Right renal pelvis (tissue), 4 donors: ENCODE results near the gene TMPRSS15. TPM values are rescaled to one million over a fixed set of nuclear protein-coding genes. Genes with fewer than 3 reads are reported as not detected.
"Not testable (repeated sequence)": the region's sequence is repeated elsewhere in the genome, so short reads cannot be mapped to it uniquely, and the experiment has no call there.

Experiments
- DNase-seq, 4 donors: peaks; one replicate each; pipeline ENCODE4 v3.0.0-alpha.2; 2013; ENCODE audit warnings: low read depth in 4 of 4, low spot score in 3 of 4, missing footprints in 1 of 4
- polyA plus RNA-seq, 4 donors: library from polyadenylated mRNA; unstranded; fragments of 120-200 nt; gene quantifications; one replicate each; pipeline ENCODE4 v1.2.1, GENCODE V29; 2013; ENCODE audit not compliant: insufficient read length in 4 of 4

The TMPRSS15 gene
- under 1 TPM; 0.26 to 0.67 (median 0.34) TPM for polyA plus RNA-seq

DNA sequence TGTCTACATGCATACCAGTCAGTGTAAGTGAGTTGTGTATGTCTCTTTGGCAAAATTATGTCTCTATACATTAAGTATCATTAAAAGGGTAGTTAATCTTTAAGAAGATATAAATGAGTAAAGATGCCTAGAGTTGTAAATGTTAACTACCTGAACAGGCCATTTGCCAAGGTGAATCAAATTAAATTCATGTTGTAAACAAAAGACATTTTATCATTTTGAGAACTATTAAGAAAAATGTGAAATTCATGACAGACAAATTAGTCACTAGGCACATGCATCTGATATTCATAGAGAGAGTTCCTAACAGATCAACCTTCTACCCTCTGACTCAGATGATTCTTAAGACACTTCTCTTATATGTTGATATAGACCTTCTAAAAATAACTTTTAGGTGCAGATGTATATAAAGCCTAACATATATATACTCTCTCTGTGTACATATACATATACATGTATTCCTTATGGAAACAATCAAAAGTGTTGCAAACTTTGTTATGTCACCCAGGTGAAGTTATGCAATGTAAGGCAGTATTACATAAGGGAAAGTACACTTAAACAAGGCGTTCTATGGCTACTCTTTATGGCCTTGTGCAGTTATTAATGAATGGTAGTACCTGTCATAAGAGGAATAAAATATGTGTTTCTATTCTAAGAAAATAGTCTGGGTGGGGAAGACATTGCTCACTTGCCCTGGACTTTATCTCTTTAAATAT lies at the start of gene TMPRSS15:
Gene TMPRSS15 (minus strand): TSS at position 51 of the 716 bp plus-strand sequence. CDS start 163 bp downstream, outside the sequence.
- DNase-seq = no peak

DNA sequence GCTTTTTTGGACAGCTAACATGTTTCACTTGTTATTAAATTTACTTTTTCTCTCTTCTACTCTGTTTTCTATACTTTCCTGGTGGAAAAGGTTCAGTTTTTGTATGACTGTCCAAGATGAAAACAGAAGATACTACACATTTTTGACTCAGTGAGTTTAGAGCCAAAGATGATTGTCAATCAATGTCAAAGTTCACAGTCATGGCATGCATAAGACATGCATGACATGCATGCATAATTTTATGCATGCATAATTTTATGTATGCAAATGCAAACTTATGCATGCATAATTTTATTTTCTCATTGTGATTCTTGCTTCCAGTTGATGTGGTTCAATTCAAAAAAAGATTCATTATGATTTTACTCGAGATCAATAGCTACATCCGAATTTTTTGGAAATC lies 48.1 kb upstream of the TMPRSS15 start:
- DNase-seq = no peak

- no peak for DNase-seq
These were observed 46.3 kb upstream of the TMPRSS15 start for GRCh38 chr21:18449605-18450550.

GRCh38 chr21:18443701-18444100 lies 40.1 kb upstream of the TMPRSS15 start:
- no peak for DNase-seq

DNA sequence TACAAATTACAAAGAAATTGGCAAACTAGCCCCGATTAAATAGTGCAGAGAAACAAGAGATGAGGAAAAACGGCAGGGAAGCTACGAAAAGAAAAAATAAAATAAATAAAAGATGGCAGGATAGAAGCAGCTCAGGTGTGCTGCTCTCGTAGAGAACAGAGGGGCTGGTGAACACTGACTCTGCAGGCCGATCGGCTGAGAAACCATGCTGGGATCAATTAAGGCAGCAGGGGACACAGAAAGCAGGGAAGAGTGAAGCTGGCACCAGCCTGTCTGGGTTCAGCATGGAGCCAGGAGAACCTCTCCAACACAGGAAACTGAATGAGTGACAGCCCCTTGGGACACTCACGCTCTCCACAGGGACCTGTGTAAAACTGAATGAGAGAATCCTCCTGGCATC lies 39.5 kb upstream of the TMPRSS15 start:
- DNase-seq = no peak

- no peak for DNase-seq
These were observed 26.8 kb upstream of the TMPRSS15 start for GRCh38 chr21:18430341-18430740.

DNA sequence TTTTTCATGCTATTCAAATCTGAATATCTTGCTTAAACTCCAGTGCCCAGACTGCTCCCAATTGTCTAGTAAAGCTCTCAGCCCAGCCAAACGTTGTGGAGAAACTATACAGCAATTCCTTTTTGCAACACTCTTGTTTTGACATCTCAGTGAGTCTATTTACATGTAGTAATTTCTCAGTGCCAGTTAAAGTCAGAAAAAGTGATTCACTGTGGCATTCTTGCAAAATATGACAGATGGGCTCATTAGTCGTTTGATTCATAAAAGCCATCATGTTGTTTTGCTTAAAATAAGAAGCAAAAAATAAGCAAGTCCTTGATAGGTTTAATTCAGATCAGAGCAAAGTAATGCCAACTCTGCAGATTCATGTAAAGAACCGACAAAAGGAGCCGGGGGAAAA lies 20.7 kb upstream of the TMPRSS15 start:
- DNase-seq = no peak

DNA sequence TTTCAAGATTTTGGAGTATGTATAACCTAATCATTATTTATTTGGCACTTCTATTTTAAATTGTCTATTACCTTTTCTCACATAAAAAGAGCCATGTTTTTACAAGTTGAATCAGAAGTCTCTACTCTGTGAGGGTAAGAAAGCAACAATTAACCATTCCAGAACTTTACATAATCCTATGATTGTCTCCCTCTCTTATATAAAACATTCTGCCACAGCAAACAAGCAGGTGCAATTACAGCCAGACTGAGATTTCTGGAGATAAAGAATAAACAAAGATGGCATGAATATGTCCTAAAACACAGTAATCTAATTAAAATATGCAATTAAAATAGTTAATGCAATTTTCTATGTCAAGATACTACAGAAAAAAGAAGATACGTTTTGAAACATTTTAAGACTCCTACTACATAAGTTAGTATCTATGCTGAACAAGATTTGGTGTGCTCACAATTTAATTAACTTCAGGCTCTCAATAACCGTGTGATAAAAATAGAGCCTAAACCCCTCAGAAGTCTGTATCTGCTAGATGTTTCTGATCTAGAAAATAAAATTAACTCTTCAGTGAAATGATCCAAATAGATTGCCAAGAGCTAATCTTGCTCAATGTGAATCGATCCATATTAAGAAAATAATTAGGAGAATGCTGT lies 13.7 kb upstream of the TMPRSS15 start:
- DNase-seq = no peak

DNA sequence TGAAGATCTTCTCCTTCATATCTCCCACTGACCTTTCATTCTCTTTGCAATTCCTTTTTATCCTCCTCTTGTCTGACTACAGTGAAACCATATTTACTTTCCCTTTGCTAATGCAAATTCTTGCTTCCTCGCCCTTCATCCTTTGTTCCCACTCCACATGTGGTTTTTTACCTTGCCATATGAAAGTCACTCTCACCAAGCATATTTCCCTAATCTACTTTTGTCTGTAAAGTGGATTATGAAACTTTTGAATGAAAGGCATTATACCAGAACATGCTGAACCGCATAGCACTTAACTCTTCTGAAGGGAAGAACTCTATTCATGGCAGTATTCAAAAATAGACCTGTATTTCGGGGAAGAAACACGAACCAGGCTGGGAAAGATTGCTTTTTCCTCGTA lies 8.0 kb upstream of the TMPRSS15 start:
- no peak for DNase-seq

GRCh38 chr21:18409579-18409978 lies 6.0 kb upstream of the TMPRSS15 start:
- no peak for DNase-seq

- no peak for DNase-seq
These were observed 4.7 kb downstream of the TMPRSS15 start for GRCh38 chr21:18398843-18399242.

- no peak for DNase-seq
These were observed 15.6 kb downstream of the TMPRSS15 start for GRCh38 chr21:18387994-18388393.

DNA sequence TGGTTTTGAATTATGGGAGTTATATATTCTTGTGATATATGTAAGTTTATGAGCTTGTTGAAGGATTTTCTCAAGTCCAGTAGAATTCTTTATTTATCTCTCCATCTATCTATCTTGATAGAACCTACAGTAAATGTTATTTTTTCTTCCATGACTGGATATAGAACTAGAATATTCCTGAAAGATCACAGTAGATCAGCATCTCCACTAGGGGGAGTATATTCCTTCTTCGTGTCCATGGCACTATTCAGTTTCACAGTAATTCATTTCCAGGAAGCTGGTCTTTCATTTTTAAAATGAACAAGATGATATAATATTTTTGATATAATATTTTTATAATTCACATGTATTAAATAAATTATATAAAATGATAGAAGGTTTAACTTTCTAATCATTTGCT lies 18.8 kb downstream of the TMPRSS15 start:
- no peak for DNase-seq

DNA sequence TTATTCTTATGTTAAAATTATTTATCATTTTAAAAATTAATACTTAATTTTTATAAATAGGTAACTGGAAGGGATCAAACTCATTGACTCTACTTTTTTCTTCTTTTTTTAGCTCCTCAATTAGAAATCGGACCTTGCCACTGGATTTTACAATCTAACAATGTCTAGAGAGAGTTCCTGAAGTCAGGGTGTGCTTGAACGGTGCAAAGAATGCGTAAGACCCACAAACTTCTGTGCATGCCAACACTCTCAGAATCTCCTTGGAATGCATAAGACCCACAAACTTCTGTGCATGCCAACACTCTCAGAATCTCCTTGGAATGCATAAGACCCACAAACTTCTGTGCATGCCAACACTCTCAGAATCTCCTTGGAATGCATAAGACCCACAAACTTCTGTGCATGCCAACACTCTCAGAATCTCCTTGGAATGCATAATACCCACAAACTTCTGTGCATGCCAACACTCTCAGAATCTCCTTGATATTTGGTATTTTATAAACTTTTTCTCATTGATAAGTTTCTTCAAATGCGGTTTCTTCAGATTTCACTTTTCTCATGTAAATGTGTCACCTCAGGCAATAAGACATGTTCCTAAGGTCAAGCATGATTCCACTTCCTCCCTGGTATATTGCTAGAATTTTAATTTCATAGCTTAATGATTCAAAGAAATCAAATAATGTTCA lies 20.5 kb downstream of the TMPRSS15 start:
- DNase-seq = not testable (repeated sequence)

GRCh38 chr21:18382141-18382540 lies 21.4 kb downstream of the TMPRSS15 start:
- DNase-seq = no peak

GRCh38 chr21:18373606-18374005 lies 30.0 kb downstream of the TMPRSS15 start:
- DNase-seq = no peak

GRCh38 chr21:18370301-18370700 lies 33.3 kb downstream of the TMPRSS15 start:
- DNase-seq = no peak

GRCh38 chr21:18369115-18369514 lies 34.5 kb downstream of the TMPRSS15 start:
- peak in 1 of 4 donors; percentile 7 for DNase-seq

GRCh38 chr21:18368205-18368604 lies 35.4 kb downstream of the TMPRSS15 start:
- DNase-seq = no peak

GRCh38 chr21:18356801-18357200 lies 46.8 kb downstream of the TMPRSS15 start:
- DNase-seq = no peak

DNA sequence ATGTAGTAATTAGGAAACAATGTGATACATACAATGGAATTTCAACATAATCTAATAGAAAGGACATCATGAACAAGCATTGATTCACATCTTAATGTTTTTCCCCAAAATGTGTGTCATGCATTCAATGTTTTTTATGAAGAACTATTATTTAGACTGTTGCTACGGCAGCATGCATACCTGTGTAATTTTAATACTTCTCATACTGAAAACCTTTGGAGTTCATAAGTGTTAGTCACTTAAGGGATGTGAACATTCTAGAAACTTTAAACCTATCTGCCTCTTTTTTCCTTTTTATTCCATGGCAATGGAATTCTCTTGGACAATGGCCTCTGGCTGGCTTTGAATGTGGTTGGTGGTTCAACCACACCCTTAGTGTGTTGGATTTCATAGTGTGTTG lies 48.6 kb downstream of the TMPRSS15 start:
- no peak for DNase-seq
